Uterus (tissue), 2 donors: ENCODE results near the gene IGF2.

Experiments
- POLR2A ChIP-seq, 2 donors: fragments of 450-650 bp; IDR thresholded peaks; one replicate each; pipeline ENCODE4 v1.6.1; 2016; ENCODE audit warnings: antibody characterized with exemption in 2 of 2, mild to moderate bottlenecking in 1 of 2, moderate library complexity in 1 of 2
- TF ChIP-seq, protein P1 (sequence below), 4 experiments: fragments of 200-600 bp in 2 of 4; fragments of 450-650 bp in 2 of 4; sonication (generic) in 2 of 4; IDR thresholded peaks; one replicate each; pipeline ENCODE4 v1.5.1; 2016 to 2019; ENCODE audit warnings: antibody characterized with exemption in 4 of 4, mild to moderate bottlenecking in 2 of 4, moderate library complexity in 1 of 4

DNA sequence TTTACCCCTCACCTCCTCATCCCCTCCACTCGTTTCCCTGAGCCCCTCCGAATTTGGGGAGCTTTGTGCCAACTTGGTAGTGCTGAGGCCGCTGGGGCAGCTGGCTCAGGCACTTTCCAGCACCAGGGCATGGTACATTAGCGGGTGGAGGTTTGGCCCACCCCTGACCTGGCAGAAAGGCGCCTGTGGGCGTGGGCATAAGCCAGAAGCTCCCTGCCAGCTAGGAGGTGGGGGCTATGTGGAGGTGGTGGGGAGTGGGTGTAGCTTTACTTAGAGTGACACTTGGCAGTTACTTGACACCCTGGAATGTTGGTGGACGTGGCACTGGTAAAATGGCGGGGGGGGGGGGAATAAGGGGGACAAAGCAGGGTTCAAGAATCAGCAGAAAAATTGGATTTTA, 10.3 kb upstream of the IGF2 start:
- TF ChIP-seq, protein P1, sequence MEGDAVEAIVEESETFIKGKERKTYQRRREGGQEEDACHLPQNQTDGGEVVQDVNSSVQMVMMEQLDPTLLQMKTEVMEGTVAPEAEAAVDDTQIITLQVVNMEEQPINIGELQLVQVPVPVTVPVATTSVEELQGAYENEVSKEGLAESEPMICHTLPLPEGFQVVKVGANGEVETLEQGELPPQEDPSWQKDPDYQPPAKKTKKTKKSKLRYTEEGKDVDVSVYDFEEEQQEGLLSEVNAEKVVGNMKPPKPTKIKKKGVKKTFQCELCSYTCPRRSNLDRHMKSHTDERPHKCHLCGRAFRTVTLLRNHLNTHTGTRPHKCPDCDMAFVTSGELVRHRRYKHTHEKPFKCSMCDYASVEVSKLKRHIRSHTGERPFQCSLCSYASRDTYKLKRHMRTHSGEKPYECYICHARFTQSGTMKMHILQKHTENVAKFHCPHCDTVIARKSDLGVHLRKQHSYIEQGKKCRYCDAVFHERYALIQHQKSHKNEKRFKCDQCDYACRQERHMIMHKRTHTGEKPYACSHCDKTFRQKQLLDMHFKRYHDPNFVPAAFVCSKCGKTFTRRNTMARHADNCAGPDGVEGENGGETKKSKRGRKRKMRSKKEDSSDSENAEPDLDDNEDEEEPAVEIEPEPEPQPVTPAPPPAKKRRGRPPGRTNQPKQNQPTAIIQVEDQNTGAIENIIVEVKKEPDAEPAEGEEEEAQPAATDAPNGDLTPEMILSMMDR (IDR thresholded peaks at IDR 0.05) = no peak
- TF ChIP-seq POLR2A (IDR thresholded peaks at IDR 0.05) = no peak
